Tibial nerve (tissue), 4 donors: ENCODE measurements around the gene B4GALNT1.

ENCODE experiments used
- EP300 ChIP-seq, 2 donors: sonication (generic); formaldehyde crosslinking; IDR thresholded peaks; one replicate each; pipeline ENCODE4 v1.6.1; 2017; ENCODE audit warnings: antibody characterized with exemption in 2 of 2, mild to moderate bottlenecking in 1 of 2
- POLR2A ChIP-seq, 2 donors: fragments of 450-650 bp; IDR thresholded peaks; one replicate each; pipeline ENCODE4 v1.6.1; 2017; ENCODE audit warnings: antibody characterized with exemption in 2 of 2, mild to moderate bottlenecking in 2 of 2, moderate library complexity in 2 of 2
- TF ChIP-seq, protein P1 (sequence below), 5 experiments: fragments of 200-600 bp in 3 of 5; fragments of 450-650 bp in 2 of 5; sonication (generic) in 3 of 5; IDR thresholded peaks; one replicate each; pipeline ENCODE4 v1.5.1; 2016 to 2019; ENCODE audit warnings: antibody characterized with exemption in 5 of 5, mild to moderate bottlenecking in 3 of 5, moderate library complexity in 2 of 5

GRCh38 chr12:57607958-57608663 is 24.9 kb downstream of the B4GALNT1 start:
- TF ChIP-seq POLR2A (IDR thresholded peaks at IDR 0.05) (no peak), EP300 (IDR thresholded peaks at IDR 0.05) (no peak)
- TF ChIP-seq, protein P1, sequence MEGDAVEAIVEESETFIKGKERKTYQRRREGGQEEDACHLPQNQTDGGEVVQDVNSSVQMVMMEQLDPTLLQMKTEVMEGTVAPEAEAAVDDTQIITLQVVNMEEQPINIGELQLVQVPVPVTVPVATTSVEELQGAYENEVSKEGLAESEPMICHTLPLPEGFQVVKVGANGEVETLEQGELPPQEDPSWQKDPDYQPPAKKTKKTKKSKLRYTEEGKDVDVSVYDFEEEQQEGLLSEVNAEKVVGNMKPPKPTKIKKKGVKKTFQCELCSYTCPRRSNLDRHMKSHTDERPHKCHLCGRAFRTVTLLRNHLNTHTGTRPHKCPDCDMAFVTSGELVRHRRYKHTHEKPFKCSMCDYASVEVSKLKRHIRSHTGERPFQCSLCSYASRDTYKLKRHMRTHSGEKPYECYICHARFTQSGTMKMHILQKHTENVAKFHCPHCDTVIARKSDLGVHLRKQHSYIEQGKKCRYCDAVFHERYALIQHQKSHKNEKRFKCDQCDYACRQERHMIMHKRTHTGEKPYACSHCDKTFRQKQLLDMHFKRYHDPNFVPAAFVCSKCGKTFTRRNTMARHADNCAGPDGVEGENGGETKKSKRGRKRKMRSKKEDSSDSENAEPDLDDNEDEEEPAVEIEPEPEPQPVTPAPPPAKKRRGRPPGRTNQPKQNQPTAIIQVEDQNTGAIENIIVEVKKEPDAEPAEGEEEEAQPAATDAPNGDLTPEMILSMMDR (IDR thresholded peaks at IDR 0.05), result no peak
